SJSA1 (cell line): ENCODE data around the gene NSUN2. TPM values are rescaled to one million over a fixed set of nuclear protein-coding genes. Genes with fewer than 3 reads are reported as not detected.
A peak's percentile ranks its signal among the peaks of the same experiment; 100 is the strongest.

Experiments used
- DNase-seq, 2 experiments: peaks; one replicate each; pipeline ENCODE4 v3.0.0-alpha.2; 2015 to 2020; ENCODE audit warnings: low spot score in 2 of 2, low read depth in 1 of 2
- H3K27ac ChIP-seq: fragments of 250-450 bp; sonication (Bioruptor Pico); 2 replicates; pipeline ENCODE4 v1.5.1; 2020; ENCODE audit warnings: mild to moderate bottlenecking, moderate library complexity
- H3K27me3 ChIP-seq: fragments of 250-450 bp; sonication (Bioruptor Pico); replicated peaks from 2 replicates; pipeline ENCODE4 v1.5.1; 2020; ENCODE audit warnings: mild to moderate bottlenecking, moderate library complexity
- H3K36me3 ChIP-seq: fragments of 250-450 bp; sonication (Bioruptor Pico); 2 replicates; pipeline ENCODE4 v1.5.1; 2020; ENCODE audit warnings: mild to moderate bottlenecking
- H3K4me1 ChIP-seq: fragments of 250-450 bp; sonication (Bioruptor Pico); replicated peaks from 2 replicates; pipeline ENCODE4 v1.6.1; 2021; ENCODE audit warnings: mild to moderate bottlenecking
- H3K4me3 ChIP-seq: fragments of 250-450 bp; sonication (Bioruptor Pico); 2 replicates; pipeline ENCODE4 v1.5.1; 2020; ENCODE audit warnings: mild to moderate bottlenecking
- H3K9me3 ChIP-seq: fragments of 250-450 bp; sonication (Bioruptor Pico); replicated peaks from 2 replicates; pipeline ENCODE4 v1.5.1; 2020; ENCODE audit warnings: mild to moderate bottlenecking
- total RNA-seq: library from RNA; depleted of rRNA; stranded (reverse); fragments of >200 nt; shearing (Covaris generic); gene quantifications from 2 replicates; pipeline ENCODE4 v1.2.3, GENCODE V29; 2014

Gene NSUN2
- total RNA-seq, 1 experiment from 2014 or later: 112 TPM

DNA sequence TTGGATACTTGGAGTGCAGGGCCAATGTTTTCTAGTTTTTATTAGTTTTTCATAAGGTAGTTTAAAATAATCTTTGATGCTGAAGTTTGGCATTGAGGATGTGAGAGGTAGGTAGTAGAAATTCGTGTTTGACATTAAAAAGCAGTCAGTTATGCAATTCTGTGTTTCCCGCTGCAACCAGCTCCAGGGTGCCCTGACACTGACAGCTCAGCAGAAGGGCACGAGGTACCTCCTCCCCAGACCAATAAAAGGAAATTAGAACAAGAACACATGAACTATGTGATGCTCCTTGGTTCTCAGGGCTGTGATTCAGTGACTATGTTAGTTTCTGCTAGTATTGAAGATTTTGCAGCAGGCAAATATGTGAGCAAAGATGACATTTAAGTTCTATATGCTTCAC, 40.2 kb downstream of the NSUN2 start:
- Histone ChIP-seq H3K4me3 (no peak overlapping the region), H3K27ac (no peak overlapping the region), H3K27me3 (no peaks in the 10 kb centered on the region), H3K36me3 (peaks cover 15% of the 10 kb centered on the region), H3K4me1 (no peaks in the 10 kb centered on the region), H3K9me3 (no peaks in the 10 kb centered on the region)
- peak in 1 of 2 experiments; percentile 26 for DNase-seq

DNA sequence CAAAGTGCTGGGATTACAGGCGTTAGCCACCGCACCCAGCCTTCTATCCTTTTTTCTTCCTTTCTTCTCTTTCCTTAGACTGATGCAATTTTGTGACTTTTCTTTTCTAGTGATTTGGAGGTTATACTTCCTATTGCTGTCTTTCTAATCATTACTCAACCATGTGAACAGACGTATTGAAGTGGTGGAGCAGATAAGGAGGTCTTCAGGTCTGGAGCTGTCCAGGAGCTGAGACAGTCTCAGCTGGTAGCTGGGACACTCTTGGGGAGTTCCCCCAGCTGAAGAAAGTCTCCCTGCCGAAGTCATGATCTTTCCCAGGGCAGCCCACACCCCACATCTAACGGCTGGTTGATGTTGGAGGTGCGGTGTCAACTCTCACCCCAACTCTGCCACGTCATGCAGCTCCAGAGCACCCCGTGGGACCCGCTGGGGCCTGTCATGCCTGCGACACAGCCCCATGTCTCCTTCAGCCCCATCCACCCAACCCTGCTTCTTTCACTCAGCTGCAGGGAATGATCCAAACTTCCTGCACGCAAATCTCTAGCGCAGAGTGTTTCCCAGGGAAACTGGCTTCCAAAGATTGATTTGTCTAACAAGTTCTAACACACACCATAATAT, 41.1 kb downstream of the NSUN2 start:
- H3K4me3 ChIP-seq: no peak overlapping the region
- H3K36me3 ChIP-seq: peaks cover 7% of the 10 kb centered on the region
- H3K27me3 ChIP-seq: no peaks in the 10 kb centered on the region
- no peak overlapping the region for H3K27ac ChIP-seq
- H3K4me1 ChIP-seq: no peaks in the 10 kb centered on the region
- H3K9me3 ChIP-seq: no peaks in the 10 kb centered on the region
- DNase-seq: no peak

DNA sequence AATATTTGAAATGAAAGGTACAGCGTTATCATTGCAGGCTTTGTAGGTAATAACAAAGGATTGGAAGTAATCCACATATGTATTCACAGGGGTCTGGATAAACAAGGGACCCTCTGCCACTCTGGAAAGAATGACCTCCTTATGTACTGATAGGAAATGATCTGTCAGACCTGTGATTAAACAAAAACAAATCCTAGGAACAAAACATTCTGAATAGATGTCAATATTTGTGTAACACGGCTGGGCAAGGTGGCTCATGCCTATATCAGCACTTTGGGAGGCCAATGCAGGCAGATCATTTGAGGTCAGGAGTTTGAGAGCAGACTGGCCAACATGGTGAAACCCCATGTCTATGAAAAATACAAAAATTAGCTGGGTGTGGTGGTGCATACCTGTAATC, 42.3 kb downstream of the NSUN2 start:
- Histone ChIP-seq H3K4me3 (no peak overlapping the region), H3K27ac (no peak overlapping the region), H3K9me3 (no peaks in the 10 kb centered on the region), H3K27me3 (no peaks in the 10 kb centered on the region), H3K36me3 (no peaks in the 10 kb centered on the region), H3K4me1 (no peaks in the 10 kb centered on the region)
- no peak for DNase-seq

DNA sequence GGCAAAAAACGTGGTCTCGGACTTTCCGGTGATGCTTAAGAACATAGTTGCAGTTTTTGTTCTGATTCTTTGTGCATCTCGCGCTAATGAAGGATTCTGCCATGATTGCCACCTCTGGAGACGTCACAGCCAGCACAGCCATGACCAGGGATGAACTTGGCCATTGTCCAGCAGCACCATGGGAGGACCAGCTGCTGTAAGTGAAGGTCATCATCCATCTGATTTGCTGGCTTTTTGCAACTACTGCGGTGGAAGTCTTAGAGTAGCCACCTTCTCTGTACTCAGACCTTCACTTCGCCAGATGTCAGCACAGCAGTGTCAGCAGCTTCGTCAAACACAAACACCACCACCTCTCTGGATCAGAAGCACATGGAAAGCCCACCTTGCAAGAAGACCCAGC, 45.7 kb downstream of the NSUN2 start:
- H3K36me3 ChIP-seq: no peaks in the 10 kb centered on the region
- no peaks in the 10 kb centered on the region for H3K9me3 ChIP-seq
- no peaks in the 10 kb centered on the region; the same call in 1 of the 2 replicates for H3K4me1 ChIP-seq
- no peak overlapping the region for H3K4me3 ChIP-seq
- no peak overlapping the region for H3K27ac ChIP-seq
- peaks cover 19% of the 10 kb centered on the region for H3K27me3 ChIP-seq
- no peak for DNase-seq

DNA sequence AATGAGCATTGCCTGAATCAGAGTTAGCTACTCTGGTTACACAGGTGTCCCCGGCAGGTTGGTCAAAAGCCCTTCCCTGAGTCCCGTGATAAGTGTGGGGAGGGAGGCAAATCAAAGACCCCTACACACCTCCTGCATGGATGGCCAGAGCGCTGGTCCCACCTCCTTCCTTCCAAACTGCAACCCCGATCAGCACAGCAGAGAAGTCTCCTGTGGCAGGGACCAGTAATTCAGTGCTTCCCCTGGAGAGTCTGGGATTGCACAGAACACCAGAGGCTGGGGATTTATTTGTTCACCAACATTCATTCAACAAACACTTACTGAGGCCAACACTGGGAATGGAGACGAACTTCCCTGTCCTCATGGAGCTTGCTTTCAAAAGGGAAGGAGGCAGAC, 46.2 kb downstream of the NSUN2 start:
- H3K9me3 ChIP-seq: no peaks in the 10 kb centered on the region

DNA sequence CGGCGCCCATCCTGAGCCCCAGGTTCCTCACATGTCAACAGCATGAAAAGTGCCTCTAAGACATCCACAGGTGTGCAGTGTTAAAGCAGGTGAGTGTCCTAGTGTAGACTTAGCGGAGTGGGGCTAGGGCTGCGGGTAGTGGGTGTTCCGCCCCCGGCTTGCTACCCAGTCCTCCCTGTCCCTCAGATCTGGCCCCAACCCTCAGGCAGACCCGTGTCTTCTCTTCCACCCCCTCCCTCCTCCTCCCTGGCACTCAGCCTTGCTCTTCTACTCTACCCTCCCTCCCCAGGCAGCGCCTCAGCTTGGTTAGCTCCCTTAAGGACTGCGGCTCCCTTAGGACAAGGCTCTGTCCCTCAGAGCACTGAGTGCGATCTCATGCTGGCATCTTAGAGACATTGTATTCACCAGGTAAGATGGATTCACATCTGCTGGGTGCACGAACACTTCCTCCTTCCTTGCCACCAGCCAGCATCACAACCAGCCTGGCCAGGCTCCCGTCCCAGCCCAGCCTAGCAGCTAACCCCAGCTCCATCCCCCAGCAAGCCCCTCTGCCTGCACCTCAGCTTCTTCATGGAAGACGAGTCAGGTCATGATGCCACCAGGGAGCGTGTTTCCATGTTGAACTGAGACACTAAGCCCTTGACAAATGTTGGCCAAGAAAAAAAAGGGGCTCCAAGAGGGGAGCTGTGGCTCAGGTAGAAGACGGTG, 46.8 kb downstream of the NSUN2 start:
- Histone ChIP-seq H3K9me3 (no peaks in the 10 kb centered on the region), H3K27me3 (peaks cover 28% of the 10 kb centered on the region), H3K4me3 (no peak overlapping the region), H3K36me3 (no peaks in the 10 kb centered on the region), H3K4me1 (no peaks in the 10 kb centered on the region; the same call in 1 of the 2 replicates), H3K27ac (no peak overlapping the region)
- no peak for DNase-seq

More for the DNA sequence above, 46.2 kb downstream of the NSUN2 start:
- Histone ChIP-seq H3K36me3 (no peaks in the 10 kb centered on the region), H3K27me3 (peaks cover 24% of the 10 kb centered on the region), H3K27ac (no peak overlapping the region), H3K4me3 (no peak overlapping the region), H3K4me1 (no peaks in the 10 kb centered on the region; the same call in 1 of the 2 replicates)
- no peak for DNase-seq

DNA sequence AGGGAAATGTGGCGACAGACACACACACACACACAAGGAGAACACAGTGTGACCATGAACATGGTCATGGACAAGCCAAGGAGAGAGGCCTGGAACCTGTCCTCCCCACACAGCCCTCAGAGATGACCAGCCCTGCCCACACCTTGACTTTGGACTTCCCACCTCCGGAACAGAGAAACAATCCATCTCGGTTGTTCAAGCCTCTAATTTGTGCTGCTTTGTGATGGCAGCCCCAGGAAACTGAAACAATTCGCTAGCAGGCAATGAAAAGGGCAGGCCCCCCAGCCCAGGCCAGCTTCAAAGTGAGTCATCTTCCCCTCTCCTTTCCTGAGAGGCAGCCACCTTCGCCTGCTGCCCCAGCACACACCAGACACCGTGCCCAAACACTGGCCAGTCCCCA, 47.7 kb downstream of the NSUN2 start:
- H3K4me3 ChIP-seq: no peak overlapping the region
- no peak for DNase-seq

DNA sequence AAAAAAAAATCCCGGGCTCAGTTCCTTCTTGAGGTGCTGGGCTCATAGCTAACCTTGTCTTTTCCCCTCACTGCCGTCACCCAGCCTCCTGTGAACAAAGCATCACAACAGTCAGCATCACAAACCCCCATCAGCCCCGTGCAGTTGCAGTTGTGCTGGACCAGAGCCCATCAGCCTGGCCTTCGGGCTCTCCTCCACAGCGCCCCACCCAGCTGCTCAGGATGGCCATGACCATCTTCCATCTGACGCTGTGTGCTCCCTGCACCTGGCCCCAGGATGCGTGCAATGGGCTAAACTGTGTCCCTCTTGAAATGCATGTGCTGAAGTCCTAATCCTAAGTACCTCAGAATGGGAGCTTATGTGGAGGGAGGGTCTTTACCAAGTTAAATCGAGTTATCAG, 48.1 kb downstream of the NSUN2 start:
- Histone ChIP-seq H3K4me3 (no peak overlapping the region), H3K27ac (no peak overlapping the region), H3K36me3 (no peaks in the 10 kb centered on the region), H3K4me1 (no peaks in the 10 kb centered on the region; the same call in 1 of the 2 replicates), H3K27me3 (peaks cover 38% of the 10 kb centered on the region), H3K9me3 (no peaks in the 10 kb centered on the region)
- no peak for DNase-seq

More for the DNA sequence above, 47.7 kb downstream of the NSUN2 start:
- no peaks in the 10 kb centered on the region for H3K36me3 ChIP-seq
- peaks cover 34% of the 10 kb centered on the region for H3K27me3 ChIP-seq
- H3K9me3 ChIP-seq: no peaks in the 10 kb centered on the region
- H3K4me1 ChIP-seq: no peaks in the 10 kb centered on the region; the same call in 1 of the 2 replicates
- H3K27ac ChIP-seq: no peak overlapping the region

DNA sequence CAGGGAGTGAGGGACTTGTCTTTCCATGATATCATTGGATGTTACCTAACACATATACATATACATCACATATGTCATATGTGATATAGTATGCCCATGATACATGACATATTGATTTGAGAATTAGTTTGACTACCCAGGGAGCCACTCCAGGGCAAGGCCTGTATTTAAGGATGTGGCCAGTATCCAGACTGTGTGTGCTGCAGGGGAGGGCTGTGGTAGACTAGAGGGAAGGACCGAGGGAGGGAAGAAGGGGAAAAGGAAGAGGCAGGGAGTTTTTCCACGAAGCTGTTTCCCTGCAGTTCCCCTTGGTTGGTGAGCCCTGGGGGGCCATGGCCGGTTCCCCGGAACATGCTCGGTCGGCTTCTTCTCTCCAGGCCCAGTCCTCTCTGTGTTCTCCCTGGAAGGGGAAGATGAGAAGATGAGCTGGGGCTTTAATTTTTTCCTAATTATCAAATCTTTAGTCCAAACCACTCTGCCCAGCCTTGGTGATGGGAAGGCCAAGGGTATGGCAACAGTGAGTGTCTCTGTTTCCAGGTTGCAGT, 48.7 kb downstream of the NSUN2 start:
- no peak overlapping the region for H3K4me3 ChIP-seq
- H3K27ac ChIP-seq: no peak overlapping the region
- no peak for DNase-seq
- no peaks in the 10 kb centered on the region; the same call in 1 of the 2 replicates for H3K4me1 ChIP-seq
- no peaks in the 10 kb centered on the region for H3K9me3 ChIP-seq
- peaks cover 41% of the 10 kb centered on the region for H3K27me3 ChIP-seq
- no peaks in the 10 kb centered on the region for H3K36me3 ChIP-seq

DNA sequence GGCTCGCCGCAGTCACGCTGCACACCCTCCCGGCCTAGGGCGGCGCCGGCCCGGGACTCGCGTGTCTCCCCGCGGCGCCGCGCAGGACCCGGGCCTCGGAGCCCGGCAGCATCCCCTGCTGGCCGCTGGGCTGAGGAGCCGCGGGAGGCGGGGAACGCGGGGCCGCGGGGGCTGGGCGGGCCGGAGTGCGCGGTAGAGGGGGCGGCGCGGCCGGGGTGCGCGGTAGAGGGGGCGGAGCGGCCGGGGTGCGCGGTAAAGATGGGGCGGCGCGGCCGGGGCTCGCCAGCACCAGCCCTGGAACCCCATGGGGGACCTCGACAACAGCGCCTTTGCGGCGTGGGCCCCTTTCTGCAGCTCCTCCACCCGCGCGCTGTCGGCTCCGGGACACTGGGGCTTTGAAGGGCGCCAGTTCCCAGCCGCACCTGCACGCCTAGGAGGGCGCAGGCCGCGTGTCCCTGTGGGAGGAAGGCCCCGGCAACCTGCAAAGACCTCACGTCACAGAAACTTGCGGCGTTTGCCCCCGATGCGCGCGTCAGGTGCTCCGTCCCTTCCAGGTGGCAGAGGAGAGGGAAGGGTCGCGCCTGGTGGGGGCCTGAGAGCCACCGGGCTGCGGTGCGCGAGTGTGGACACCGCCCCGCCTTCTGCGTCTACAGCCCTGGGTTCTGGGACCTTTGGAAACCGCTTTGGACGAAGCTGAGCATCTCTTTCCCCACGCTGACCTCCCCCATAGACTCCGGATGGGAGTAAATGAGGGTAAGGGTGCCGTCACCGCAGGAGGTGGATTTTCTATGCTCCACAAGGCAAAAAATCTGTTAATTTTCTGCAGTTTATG, 49.6 kb downstream of the NSUN2 start:
- peaks cover 49% of the 10 kb centered on the region for H3K27me3 ChIP-seq
- no peak for DNase-seq
- H3K4me3 ChIP-seq: no peak overlapping the region
- H3K4me1 ChIP-seq: no peaks in the 10 kb centered on the region; the same call in 1 of the 2 replicates
- no peaks in the 10 kb centered on the region for H3K36me3 ChIP-seq
- H3K9me3 ChIP-seq: no peaks in the 10 kb centered on the region
- no peak overlapping the region for H3K27ac ChIP-seq

DNA sequence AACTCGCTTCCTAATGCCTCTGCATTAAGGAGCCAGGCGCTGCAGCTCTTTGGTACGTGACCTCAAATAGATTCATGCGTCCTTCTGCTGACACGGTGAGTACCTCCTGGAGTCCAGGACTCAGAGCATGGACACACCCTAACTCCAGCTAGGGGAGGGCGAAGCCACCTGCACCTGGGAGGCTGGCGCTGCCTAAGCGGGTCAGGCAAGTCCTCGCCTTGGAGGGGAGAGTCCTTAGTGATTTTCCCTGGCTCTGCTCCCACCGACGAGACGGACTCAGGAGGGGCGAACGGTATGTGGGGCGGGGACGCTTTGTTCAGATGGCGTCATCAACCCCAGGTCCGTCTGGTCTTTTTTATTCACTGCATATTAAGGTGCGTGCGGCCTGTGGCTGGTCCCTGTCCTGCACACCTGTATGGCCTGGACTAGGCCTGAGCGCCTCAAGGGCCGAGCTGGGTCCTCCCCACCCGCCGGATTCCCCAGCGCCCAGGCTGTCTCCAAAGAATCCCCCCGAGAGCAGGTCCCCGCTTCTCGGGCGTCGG, 50.3 kb downstream of the NSUN2 start:
- Histone ChIP-seq H3K27me3 (peaks cover 50% of the 10 kb centered on the region), H3K27ac (no peak overlapping the region), H3K4me1 (no peaks in the 10 kb centered on the region; the same call in 1 of the 2 replicates), H3K36me3 (no peaks in the 10 kb centered on the region), H3K9me3 (no peaks in the 10 kb centered on the region), H3K4me3 (no peak overlapping the region)
- DNase-seq: no peak

DNA sequence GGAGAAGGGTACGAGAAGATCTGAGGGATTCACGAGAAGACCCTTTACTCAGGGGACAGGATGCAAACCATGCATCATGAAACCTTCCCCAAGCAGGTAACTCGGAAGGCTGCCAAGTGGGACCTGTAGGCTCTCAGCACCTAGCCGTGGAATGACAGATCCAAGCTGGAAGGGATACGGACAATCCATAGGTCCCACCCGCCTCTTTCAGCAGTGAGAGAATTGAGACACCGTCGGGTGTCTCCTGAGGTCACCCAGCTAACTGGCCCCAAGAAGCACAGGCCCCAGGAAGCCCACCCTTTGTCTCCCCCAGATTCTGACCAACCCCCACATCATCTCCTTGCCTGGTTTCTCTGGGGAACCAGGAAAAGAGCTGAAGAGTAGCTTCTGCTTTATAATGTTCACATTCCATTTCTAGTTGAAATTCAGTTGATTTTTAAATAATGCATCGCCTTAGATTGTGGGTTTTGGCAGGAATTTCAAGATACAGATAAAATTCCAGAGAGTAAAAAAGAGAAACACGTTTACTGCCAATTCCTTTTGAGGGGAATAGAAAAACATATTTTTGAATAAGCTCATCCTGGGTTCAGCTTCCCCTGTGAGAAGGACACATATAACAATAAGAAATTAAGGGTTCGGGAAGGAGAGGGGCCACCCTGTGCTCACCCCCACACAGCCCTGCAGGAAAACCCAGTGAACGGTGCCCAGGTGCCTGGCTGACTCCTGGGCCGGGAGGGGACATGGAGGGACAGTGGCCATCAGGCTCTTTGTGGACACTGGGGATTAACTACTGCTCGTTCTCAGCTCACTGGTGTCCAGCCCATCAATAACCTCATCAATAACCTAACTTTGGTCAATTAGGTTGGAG, 51.1 kb downstream of the NSUN2 start:
- Histone ChIP-seq H3K27ac (no peak overlapping the region), H3K9me3 (no peaks in the 10 kb centered on the region), H3K4me1 (no peaks in the 10 kb centered on the region; the same call in 1 of the 2 replicates), H3K27me3 (peaks cover 50% of the 10 kb centered on the region), H3K4me3 (no peak overlapping the region), H3K36me3 (no peaks in the 10 kb centered on the region)
- no peak for DNase-seq

DNA sequence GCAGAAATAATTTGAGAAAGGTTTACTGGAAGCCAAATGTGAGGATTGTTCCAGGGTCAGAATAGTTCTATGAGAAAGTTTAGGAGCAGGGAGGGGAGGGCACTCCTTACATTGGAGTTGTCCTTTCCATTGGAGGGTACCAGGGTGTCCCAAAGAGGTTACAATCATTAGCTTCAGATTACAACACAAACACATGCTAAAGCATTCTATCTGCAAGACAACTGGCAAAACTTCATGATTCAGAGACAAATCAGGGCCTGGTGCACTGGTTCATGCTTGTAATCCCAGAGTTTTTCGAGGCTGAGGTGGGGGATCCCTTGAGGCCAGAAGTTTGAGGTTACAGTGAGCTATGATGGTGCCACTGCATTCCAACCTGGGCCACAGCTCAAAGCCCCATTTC, 51.8 kb downstream of the NSUN2 start:
- H3K27me3 ChIP-seq: peaks cover 50% of the 10 kb centered on the region
- no peaks in the 10 kb centered on the region for H3K9me3 ChIP-seq
- H3K36me3 ChIP-seq: no peaks in the 10 kb centered on the region
- H3K27ac ChIP-seq: no peak overlapping the region
- no peak overlapping the region for H3K4me3 ChIP-seq
- no peaks in the 10 kb centered on the region; the same call in 1 of the 2 replicates for H3K4me1 ChIP-seq
- no peak for DNase-seq
